Liver (tissue), 3 donors: ENCODE results near the gene PCYT1A.

ENCODE experiments used
- CTCF ChIP-seq: fragments of 150-350 bp; IDR thresholded peaks from 2 replicates; pipeline ENCODE4 v1.5.1; 2017; ENCODE audit warnings: improper control_type of control experiment, low read depth, low read length; ENCODE audit not compliant: missing input control
- HNF4A ChIP-seq, 2 donors: conservative IDR thresholded peaks; 2 replicates each; pipeline ENCODE4 v1.6.1; 2016; ENCODE audit warnings: antibody characterized with exemption in 2 of 2, mild to moderate bottlenecking in 2 of 2
- MAX ChIP-seq: IDR thresholded peaks from 2 replicates; pipeline ENCODE4 v1.6.1; 2016; ENCODE audit warnings: antibody characterized with exemption
- REST ChIP-seq: IDR thresholded peaks from 2 replicates; pipeline ENCODE4 v1.6.1; 2016; ENCODE audit warnings: antibody characterized with exemption, mild to moderate bottlenecking
- SP1 ChIP-seq: IDR thresholded peaks from 2 replicates; pipeline ENCODE4 v1.6.1; 2018; ENCODE audit warnings: antibody characterized with exemption, mild to moderate bottlenecking
- donor health status: healthy.
- donor health status: healthy.

- TF ChIP-seq CTCF, result no peak
- no peak for TF ChIP-seq REST
- TF ChIP-seq MAX, result no peak
- TF ChIP-seq SP1, result no peak
- TF ChIP-seq HNF4A (conservative IDR thresholded peaks at IDR 0.05), result no peak
These were observed 575 bp upstream of the PCYT1A start for GRCh38 chr3:196288141-196288460.
